Ishikawa (cell line): ENCODE measurements around the gene GAS7.

Experiments
- CEBPB ChIP-seq: IDR thresholded peaks from 2 replicates; pipeline ENCODE4 v1.6.1; 2012
- CREB1 ChIP-seq: IDR thresholded peaks from 2 replicates; pipeline ENCODE4 v1.6.1; 2012; ENCODE audit warnings: low read depth
- EGR1 ChIP-seq: IDR thresholded peaks from 2 replicates; pipeline ENCODE4 v1.6.1; 2012
- EP300 ChIP-seq: IDR thresholded peaks from 2 replicates; pipeline ENCODE4 v1.6.1; 2012; ENCODE audit warnings: borderline replicate concordance
- FOXM1 ChIP-seq: IDR thresholded peaks from 2 replicates; pipeline ENCODE4 v1.6.1; 2012; ENCODE audit warnings: low read depth, borderline replicate concordance
- NFIC ChIP-seq: IDR thresholded peaks from 2 replicates; pipeline ENCODE4 v1.6.1; 2012
- RAD21 ChIP-seq: IDR thresholded peaks from 2 replicates; pipeline ENCODE4 v1.6.1; 2012; ENCODE audit warnings: low read depth
- TAF1 ChIP-seq: IDR thresholded peaks from 2 replicates; pipeline ENCODE4 v1.6.1; 2012; ENCODE audit warnings: low read depth, mild to moderate bottlenecking
- TCF12 ChIP-seq: IDR thresholded peaks from 2 replicates; pipeline ENCODE4 v1.6.1; 2012; ENCODE audit warnings: low read depth
- TEAD4 ChIP-seq: IDR thresholded peaks from 2 replicates; pipeline ENCODE4 v1.6.1; 2012
- YY1 ChIP-seq: IDR thresholded peaks from 2 replicates; pipeline ENCODE4 v1.6.1; 2012; ENCODE audit warnings: low read depth
- ZBTB7A ChIP-seq: IDR thresholded peaks from 2 replicates; pipeline ENCODE4 v1.6.1; 2012; ENCODE audit warnings: low read depth
- TF ChIP-seq, protein P1 (sequence below): IDR thresholded peaks from 2 replicates; pipeline ENCODE4 v1.6.1; 2012
- TF ChIP-seq, protein P2 (sequence below): IDR thresholded peaks from 2 replicates; pipeline ENCODE4 v1.6.1; 2012
- TF ChIP-seq, protein P3 (sequence below): IDR thresholded peaks from 2 replicates; pipeline ENCODE4 v1.6.1; 2012; ENCODE audit warnings: low read depth, mild to moderate bottlenecking

The GAS7 gene

DNA sequence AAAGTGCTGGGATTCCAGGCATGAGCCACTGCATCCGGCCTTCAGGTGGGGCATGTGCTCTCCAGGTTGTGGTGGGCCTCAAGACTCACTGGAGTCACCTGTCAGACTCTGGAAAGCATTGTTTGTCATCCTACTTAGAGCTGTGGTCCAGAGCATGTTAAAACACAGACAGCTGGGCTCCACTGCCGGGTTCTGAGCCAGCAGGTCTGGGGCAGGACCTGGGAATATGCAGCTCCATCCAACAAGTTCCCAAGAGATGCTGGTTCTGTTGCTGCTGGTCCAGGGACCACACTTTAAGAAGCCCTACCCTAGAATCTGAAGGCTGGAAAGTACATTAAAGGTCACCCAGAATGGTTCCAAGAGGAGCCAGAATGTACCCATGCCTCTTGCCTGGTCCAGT is 75.3 kb downstream of the GAS7 start:
- TF ChIP-seq CEBPB (no peak), YY1 (no peak), EGR1 (no peak), NFIC (no peak), CREB1 (no peak), RAD21 (no peak), TEAD4 (no peak), TAF1 (no peak), FOXM1 (no peak), TCF12 (no peak)
- TF ChIP-seq, protein P1, sequence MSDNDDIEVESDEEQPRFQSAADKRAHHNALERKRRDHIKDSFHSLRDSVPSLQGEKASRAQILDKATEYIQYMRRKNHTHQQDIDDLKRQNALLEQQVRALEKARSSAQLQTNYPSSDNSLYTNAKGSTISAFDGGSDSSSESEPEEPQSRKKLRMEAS, result no peak
- TF ChIP-seq, protein P2, sequence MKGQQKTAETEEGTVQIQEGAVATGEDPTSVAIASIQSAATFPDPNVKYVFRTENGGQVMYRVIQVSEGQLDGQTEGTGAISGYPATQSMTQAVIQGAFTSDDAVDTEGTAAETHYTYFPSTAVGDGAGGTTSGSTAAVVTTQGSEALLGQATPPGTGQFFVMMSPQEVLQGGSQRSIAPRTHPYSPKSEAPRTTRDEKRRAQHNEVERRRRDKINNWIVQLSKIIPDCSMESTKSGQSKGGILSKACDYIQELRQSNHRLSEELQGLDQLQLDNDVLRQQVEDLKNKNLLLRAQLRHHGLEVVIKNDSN, result no peak
- TF ChIP-seq, protein P3, sequence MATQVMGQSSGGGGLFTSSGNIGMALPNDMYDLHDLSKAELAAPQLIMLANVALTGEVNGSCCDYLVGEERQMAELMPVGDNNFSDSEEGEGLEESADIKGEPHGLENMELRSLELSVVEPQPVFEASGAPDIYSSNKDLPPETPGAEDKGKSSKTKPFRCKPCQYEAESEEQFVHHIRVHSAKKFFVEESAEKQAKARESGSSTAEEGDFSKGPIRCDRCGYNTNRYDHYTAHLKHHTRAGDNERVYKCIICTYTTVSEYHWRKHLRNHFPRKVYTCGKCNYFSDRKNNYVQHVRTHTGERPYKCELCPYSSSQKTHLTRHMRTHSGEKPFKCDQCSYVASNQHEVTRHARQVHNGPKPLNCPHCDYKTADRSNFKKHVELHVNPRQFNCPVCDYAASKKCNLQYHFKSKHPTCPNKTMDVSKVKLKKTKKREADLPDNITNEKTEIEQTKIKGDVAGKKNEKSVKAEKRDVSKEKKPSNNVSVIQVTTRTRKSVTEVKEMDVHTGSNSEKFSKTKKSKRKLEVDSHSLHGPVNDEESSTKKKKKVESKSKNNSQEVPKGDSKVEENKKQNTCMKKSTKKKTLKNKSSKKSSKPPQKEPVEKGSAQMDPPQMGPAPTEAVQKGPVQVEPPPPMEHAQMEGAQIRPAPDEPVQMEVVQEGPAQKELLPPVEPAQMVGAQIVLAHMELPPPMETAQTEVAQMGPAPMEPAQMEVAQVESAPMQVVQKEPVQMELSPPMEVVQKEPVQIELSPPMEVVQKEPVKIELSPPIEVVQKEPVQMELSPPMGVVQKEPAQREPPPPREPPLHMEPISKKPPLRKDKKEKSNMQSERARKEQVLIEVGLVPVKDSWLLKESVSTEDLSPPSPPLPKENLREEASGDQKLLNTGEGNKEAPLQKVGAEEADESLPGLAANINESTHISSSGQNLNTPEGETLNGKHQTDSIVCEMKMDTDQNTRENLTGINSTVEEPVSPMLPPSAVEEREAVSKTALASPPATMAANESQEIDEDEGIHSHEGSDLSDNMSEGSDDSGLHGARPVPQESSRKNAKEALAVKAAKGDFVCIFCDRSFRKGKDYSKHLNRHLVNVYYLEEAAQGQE, result no peak

DNA sequence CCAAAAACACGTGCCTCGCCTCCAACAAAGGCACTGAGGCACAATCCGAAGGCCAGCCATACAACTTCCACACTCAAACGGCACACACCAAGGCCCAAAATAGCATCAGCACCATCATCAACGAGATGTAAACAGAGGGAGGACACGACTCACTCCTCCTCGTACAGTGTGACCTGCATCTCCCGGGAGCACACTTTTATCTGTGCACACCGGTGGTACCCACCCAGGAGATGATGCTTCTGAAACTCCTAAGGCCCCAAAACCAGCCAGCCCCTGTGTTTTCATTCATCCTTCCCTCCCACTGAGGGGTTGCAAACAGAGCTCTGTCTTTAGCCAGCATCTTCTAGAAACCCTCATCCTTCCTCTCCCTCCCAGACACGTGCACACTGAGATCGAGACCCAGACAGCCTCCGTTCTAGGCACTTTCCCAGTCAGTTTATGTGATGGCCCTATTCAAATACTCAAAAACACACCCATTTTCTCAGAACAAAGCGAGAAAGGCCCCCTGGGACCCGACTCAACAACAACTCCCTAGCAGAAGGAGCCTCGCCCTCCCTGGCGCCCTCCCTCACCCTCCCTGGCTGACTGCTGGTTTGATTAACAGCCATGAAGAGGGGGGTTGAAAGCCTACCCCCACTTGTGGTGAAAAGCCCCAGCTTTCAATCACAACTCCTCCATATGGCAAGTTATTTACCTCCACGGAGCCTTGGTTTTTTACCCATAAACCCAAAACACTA is 76.3 kb downstream of the GAS7 start:
- TF ChIP-seq NFIC (no peak), CEBPB (no peak), EGR1 (no peak), FOXM1 (no peak), TCF12 (no peak), YY1 (no peak), ZBTB7A (no peak), TAF1 (no peak), TEAD4 (no peak), EP300 (no peak)
- TF ChIP-seq, protein P2, result no peak
- TF ChIP-seq, protein P3, result no peak

DNA sequence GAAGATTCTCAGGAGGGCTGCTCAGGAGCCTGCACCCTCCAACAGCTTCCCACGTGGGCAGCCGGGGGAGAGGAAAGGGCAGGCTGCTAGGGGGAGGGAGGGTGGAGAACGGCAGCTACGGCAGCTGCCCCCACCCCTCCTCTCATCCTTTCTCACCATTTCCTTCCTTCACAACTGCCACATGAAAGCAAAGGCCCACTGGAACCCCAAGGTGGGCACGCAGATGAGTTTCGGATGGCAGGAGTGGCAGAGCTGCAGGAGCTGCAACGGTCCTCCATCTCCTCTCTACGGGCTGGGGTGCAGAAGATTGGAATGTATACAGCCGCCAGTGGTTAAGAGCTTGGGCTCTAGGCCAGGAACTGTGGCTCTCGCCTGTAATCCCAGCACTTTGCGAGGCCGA is 77.7 kb downstream of the GAS7 start:
- TF ChIP-seq EGR1 (no peak), ZBTB7A (no peak), CREB1 (no peak), YY1 (no peak), TCF12 (no peak), TEAD4 (no peak), FOXM1 (no peak), RAD21 (no peak), TAF1 (no peak), EP300 (no peak), CEBPB (no peak), NFIC (no peak)
- TF ChIP-seq, protein P3, result no peak
- TF ChIP-seq, protein P1, result no peak
- TF ChIP-seq, protein P2, result no peak

DNA sequence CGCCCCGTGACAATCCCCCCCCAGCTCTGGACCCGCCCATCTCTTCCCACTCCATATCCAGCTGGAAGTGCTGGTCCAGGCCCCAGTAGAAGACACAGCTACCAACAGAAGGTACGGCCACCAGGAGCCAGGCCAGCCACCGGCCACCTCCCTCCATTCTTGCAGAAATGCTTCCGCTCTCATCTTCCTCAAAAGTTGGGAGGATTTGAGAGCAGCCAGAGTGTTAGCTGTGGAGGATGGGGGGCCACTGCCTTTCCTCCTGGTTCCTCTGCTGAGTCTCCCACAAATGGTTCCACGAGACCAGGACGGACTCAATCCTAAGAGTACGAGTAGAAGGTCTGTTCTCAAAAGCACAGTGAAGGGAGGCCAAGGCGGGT is 78.3 kb downstream of the GAS7 start:
- no peak for TF ChIP-seq ZBTB7A
- TF ChIP-seq TCF12, result no peak
- TF ChIP-seq EGR1, result no peak
- TF ChIP-seq NFIC, result no peak
- TF ChIP-seq YY1, result no peak
- TF ChIP-seq, protein P1, result no peak
- no peak for TF ChIP-seq TEAD4
- TF ChIP-seq CEBPB, result no peak
- TF ChIP-seq, protein P2, result no peak
- no peak for TF ChIP-seq RAD21
- TF ChIP-seq, protein P3, result no peak
